HK-2 (cell line): ENCODE data around the gene TNFSF10.
"Not testable (repeated sequence)": the region's sequence is repeated elsewhere in the genome, so short reads cannot be mapped to it uniquely, and the experiment has no call there.

Experiments used
- DNase-seq: peaks from one replicate; pipeline ENCODE4 v3.0.0-alpha.2; 2018; ENCODE audit not compliant: unreplicated experiment

The TNFSF10 gene

DNA sequence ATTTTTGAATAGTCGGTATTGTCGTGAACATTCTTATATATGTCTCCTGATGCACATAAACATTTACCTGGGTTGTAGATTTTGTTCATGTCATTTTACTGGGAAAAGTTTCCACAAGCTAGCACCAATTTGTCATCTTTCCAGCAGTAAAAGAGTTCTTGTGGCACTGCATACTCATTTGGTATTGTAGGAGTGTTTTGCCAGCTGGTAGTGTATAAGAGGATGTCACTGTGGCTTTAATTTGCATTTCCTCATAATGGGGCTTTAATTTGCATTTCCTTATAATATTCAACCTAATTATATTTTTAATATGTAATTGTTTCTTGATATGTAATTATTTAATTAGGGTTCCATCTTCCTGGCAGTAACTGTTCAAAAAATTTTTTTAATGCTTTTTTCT, 21.2 kb upstream of the TNFSF10 start:
- DNase-seq = no peak

DNA sequence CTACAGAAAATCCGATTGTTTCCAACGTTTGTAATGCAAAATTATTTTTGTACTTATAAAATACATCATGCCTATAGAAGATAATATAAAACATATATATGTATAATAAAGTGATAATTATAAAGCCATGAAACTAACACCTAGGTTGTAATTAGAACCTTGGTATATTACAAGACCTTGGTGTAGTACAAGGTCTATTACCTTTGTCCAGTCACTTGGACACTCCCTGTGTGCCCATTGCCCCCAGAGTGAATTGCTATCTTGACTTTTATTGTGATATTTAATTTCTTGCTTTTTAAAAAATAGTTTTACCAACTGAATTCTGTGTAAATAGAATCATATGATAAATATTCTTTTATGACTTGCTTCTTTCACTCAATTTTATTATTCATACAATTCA, 20.7 kb upstream of the TNFSF10 start:
- no peak for DNase-seq

DNA sequence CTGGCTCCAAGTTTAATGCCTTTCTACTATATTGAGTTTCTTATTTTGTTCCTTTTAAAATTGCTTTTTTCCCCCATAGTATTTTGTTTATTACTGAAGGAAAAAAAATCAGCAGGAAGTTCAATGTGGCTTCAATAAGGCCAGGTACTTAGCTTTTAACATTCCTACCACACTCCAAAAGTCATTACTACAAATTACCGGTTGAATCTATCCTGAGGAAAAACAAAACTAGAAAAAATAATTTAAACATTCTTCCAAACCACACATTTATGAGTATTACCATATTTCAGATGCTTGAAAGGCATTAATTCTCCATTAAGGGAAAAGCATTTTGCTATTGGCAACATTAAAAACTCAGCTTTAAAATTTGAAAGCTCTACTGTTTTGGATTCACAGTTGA, 20.2 kb upstream of the TNFSF10 start:
- no peak for DNase-seq

DNA sequence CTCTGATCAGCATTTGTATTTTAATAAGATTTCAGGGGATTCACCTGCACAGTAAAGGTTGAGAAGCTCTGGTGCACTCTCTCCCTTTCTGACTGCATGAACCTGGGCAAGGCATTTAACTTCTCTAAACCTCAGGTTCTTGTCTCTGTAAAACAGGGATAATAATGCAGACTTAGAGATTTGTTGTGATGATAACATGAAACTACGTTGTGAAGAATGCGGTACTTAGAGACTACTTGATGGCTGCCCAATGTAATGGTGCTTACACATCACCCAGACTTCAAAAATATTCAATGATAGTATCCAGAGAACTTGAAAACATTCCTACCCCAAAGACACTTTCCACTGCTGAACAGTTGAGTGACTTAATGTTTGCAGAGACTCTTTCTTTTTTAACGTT, 19.8 kb upstream of the TNFSF10 start:
- no peak for DNase-seq

DNA sequence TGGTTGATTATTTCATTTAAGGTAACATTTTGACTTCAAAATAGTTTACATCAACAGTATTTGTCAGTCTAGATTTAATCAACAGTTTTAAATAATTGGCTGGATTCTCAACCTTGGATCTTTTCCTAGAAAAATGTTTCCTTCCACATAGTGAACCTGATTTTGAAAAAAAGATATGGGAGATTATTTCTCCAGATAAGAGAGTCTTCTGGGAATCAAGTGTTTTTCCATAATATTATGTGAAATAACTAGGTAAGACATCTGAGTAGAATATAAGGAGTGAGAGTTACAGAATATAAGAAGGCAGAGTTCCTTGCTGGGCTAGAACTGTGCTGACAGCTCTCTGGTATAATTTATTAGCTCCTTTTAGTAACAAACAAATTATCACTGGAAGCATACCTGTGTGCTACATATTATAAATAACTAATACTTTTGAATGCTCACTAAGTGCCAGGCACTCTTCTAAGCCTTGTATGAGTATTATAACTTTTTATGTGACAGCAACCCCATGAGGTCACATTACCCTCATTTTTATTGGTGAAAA, 18.8 kb upstream of the TNFSF10 start:
- DNase-seq = no peak

DNA sequence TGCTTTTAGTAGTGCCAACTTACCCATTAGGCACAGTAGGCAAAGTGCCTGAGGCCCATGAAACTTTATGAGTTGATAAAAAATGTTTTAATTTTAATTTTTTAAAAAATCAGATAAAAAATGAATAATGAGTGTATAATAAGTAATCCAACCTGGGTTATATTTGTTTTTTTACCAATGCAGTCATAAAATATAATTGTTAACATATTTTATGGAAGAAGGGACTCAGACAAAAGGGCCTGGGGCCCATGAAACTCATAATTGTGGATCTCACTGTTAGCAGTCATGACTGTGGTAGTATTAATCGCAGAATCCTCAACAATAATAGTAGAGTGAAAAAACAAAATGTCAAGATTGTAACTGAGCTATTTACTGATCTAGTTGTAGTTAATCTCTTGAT, 16.8 kb upstream of the TNFSF10 start:
- no peak for DNase-seq

DNA sequence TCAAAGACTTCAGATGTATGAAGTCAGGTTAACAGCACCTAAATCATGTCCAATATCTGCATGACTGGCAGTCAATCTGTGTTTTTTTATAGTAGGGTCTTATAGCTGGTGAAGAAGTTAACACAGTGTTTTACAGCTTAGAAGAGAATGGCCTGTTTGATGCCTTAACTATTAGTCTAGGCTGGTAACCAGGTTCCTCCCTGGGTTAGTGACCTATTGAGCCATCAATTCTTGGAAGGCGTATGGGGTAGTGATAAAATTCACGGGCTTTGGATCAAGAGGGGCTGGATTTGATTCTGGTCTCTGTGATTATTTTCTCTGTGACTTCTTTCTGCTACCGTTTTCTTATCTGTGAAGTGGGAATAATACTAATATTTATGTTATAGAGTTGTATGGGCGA, 16.0 kb upstream of the TNFSF10 start:
- no peak for DNase-seq

DNA sequence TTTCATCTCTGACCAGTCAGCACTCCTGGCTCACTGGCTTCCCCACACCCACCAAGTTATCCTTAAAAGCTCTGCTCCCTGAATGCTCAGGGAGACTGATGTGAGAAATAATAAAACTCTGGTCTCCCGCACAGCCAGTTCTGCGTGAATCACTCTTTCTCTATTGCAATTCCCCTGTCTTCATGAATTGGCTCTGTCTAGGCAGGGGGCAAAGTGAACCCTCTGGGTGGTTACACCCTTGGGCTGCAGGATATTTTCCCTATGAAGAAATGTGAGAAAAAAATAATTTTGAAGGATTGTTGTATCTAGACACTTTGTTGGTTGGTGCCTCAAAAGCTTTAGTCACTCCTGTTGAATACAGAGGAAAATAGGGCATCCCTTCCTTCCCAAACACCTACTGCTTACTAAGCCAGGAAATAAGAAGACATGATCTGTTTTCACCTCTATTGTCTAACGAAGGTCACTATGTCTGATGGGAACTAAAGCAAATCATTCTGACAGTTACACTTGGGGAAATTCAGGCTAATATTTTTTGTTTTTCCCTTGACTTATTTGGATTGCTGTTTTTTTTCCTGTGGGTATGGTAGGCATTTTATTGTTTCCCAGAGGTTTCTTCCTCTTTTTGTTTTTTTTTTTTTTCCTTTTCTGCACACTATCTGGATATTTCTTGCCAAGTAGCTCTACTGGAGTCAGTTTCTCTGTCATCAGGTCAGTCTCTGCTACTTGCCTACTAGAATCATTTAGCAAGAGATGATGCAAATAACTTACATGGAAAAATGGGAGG, 15.3 kb upstream of the TNFSF10 start:
- DNase-seq = no peak

DNA sequence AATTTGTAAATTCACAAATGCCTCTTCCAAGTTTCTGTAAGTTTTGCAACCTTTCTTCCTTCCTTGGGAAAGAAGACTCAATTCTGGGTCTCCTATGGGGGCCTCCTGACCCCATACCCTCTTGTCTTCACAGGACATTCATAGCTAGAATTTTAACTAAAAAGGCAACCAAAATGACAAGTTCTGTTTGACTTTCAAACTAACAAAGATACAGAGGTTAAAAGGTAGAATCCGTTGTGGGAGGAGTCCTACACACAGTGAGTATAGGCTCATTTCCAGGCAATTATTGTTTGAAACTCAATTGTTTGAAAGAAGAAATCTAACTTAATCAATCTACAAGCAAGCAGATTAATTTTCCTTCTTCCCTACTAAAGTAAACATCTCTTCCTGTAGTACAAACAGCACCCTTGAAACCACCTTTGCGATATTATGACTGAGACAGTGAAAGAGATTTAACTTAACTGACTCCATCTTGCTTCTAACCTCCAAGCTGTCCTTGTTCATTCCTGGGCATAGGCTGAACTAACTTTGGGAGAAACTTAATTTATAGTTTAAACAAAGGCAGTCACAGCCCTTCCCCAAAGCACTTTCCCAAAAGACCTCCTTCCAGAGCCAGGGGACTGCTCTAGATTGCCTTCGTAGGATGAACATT, 14.4 kb upstream of the TNFSF10 start:
- no peak for DNase-seq

DNA sequence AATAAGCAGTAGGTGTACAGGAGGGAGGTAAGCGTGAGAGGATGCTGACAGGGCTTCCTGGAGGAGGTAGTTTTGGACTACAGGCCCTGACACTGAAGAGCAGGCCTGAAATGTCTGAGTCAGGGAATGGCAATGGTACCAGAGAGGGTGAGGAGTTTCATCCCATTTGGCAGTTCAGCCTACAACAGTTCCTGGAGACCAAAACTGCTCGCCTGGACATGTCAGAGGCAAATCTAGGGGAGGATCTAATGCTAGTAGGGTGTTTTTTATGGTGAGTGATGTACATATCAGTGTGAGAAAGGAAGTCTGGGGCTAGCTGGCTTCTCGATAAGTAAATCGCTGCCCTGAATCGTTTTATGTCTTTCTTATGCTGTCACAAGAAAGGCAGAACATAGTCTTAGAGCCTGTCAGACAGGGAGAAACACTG, 13.8 kb upstream of the TNFSF10 start:
- no peak for DNase-seq

DNA sequence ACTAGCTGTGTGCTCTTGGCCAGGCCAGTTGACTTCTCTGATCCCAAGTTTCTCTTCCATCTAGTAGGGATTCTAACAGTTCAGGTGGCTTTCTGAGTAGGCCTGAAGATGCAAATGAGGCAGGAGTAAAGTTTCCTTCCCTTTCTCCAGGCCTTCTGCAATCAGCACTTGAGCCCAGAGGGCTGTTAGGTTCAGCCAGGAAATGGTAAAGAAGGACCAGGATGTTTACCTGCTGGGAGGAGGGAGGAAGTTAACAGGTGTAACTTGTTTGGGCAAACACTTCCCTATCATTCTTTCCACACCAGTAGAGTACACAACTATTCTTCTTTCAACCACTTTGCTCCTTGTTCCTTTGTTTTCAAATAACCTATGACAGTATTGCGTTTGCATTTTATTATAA, 13.3 kb upstream of the TNFSF10 start:
- no peak for DNase-seq

DNA sequence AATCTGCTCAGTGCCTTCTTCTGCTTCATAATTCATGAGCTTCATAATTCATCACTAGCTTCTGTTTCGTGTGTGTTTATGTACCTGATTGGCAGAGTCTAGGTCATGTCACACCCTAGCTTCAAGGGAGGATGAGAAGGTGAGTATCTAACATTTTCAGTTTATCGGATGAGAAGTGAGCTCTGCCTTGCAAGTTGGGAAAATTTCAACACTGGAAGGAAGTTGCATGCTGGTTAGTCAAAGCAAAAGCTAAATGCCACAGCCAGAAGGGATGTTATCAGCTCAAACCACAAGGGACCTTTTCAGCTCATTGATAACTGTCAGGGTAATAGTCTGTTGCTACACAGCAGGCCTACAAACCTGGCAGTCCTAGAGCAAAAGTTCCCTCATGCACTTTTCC, 7.3 kb upstream of the TNFSF10 start:
- no peak for DNase-seq

DNA sequence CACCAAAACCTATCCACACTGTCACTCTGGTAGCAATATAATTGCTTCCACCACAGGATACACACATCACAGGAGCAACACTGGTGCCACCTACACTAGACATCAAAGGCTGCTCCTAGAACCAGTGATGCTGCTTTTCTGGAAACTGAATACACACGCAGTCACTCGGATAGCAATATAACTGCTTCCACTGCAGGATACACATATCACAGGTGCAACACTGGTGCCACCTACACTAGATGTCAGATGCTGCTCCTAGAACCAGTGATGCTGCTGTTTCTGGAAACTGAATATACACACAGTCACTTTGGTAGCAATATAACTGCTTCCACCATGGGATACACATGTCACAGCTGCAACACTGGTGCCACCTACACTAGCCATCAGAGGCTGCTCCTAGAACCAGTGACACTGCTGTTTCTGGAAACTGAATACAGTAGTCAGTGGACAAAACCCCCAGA, 6.9 kb upstream of the TNFSF10 start:
- no peak for DNase-seq

DNA sequence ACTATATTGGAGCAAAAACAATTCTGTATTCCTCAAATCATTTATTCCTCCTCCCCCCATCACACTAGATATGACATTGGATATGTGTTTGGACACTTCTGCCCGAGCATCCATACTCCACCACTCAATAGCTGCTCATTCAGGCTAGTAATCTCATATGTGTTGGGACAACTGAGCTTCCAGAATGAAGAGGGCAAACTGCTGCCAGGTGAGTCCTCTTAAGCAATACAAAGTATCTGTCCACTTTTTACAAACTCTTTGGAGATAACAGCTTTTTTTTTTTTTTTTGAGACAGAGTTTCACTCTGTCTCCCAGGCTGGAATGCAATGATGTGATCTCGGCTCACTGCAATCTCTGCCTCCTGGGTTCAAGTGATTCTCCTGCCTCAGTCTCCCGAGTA, 5.4 kb upstream of the TNFSF10 start:
- no peak for DNase-seq

DNA sequence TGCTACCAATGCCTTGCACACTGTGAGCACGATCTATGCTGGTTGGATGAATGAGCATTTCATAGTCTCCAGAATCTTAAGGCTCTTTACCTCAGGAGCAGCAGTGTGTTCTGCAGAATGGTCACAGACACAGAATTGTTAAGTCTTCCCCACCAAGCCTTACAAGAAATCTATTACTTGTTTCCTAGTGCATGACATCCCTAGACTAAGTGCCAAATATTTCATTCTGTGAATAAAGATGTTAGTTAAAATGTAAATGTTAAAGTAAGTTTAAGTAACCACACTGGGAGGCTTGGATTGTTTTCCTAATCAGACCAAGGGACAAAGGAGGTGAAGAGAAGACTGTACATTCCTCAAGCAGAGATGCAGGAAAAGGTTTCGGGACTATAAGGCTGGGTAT, 4.1 kb upstream of the TNFSF10 start:
- no peak for DNase-seq

DNA sequence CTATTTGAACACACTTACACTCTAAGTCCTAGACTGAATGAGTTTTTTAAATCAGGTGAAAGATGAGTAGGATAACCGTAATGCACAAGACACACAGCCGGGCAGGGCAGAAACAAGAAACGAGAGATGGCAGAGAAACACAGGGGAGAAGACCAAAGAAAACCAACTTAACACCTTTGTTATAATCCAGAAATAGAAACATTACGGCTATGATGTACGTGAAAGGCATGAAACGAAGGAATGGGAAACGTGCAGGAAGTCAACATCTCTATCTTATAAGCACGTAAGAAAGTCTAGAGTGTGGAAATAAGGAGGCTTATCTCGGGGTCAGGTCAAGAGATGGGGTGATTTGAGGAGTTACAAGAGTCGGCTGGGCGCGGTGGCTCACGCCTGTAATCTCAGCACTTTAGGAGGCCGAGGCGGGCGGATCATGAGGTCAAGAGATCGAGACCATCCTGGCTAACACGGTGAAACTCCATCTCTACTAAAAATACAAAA, 1.9 kb upstream of the TNFSF10 start:
- no peak for DNase-seq

DNA sequence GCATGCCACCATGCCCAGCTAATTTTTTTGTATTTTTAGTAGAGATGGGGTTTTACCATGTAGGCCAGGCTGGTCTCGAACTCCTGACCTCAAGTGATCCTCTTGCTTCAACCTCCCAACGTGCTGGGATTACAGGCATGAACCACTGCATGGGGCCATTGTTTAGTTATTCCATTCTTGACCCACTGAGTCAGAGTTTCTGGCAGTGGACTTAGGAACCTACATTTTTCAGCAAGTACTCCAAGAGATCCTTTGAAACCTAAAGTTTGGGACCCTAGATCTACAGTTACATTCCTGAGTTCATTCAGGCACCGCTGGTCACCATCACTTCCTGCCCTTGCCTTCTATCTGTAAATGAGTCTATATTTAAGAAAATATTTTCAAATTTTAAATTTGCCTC, 1.4 kb upstream of the TNFSF10 start:
- DNase-seq = no peak

DNA sequence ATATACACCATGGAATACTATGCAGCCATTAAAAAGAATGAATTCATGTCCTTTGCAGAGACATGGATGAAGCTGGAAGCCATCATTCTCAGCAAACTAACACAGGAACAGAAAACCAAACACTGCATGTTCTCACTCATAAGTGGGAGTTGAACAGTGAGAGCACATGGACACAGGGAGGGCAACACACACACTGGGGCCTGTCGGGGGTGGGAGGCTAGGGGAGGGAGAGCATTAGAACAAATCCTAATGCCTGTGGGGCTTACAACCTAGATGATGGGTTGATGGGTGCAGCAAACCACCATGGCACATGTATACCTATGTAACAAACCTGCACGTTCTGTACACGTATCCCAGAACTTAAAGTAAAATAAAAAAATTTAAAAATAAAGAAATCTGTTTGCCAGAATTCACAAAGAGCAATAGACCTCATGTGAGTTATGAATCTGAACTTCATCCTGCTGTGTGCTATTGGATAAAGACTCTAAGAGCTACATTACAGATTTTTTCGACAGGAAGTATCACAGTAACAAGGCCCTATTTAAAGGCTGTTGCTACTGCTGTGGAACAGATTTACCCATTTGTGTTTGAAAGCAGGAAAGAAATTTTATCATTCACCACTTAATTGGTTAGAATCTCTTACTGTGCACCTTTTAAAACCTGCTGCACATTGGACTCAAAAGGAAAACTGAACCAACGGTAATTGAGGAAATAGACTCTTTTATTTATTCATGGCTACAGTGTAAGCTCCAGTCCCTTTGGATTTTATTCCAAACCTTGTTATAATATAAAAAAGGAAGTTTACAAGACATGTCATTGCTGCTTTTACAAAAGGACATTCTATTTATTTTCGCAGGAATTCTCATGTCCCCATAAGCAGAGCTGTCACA, 1.1 kb downstream of the TNFSF10 start:
- not testable (repeated sequence) for DNase-seq

DNA sequence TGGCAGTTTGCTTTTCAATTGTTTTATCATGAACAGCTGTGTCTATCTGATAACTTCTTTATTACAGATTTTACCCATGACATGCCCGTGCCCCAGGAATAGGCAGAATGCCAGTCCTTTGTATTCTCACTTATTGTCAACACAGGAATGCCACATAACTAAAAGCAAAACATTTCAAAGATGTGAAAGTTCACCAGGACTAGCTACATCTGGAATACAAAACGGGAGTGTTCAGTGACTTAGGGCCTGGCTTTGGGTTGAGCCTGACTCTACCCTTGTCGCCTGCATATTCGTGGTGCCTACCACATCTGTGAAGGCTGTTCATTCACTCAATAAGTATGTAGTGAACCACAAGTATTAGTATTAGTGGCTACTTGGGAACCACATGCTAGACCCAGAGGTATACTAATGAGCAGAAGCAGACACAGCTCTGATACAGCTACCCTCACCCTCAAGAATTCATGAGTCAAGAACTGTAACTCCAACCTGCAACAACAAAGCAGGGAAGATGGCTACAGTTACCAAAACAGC, 2.9 kb downstream of the TNFSF10 start:
- DNase-seq = peak; percentile 34

DNA sequence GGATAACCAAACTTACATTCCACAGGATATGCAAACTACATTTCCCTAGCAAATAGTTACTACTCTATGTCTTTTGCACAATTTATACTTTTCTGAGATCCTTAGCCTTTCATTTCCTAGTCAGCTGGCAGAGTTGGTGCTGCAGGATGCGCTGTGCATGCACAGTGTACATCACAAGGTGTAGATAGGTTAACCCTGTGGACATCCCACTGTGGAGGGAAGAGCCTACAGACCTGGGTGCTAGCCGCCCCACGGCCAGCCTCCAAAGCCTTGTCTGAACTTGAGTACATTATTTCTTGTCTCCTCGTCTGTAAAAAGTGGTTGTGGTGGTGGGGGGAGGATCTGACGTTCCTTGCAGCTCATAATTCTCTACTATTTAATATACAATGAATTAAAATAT, 3.5 kb downstream of the TNFSF10 start:
- no peak for DNase-seq

DNA sequence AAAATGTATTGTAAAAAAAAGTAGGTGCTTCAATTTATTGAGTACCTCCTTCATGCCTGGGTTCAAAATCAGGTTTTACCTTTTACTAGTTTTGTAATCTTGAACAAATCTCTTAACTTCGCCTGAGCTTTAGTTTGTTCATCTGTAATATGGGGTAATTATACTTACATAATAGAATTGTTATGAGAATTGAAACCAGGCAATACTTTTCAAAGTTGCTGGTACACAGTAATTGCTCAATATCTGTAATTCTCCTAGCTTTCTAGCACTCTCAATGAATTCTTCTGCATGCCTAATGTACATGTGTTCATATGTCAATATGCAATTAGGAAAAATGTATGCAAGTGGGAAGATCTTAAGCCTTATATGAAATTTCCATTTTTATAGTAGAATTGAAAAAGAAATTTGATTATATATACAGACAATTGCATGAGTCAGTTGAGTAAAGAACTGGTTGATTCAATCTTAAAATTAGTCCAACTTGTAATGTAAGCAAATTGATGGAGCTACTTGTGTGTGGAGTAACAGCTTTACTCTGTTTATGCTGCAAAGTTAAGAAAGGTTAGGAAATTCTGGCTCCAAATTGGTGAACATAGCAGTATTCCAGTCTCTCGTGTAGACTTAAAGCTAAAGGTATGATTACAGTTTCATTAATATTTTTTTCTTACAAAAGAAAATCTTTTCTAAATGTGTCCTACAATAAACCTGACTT, 4.1 kb downstream of the TNFSF10 start:
- DNase-seq = no peak
